NCI-H226 (cell line): ENCODE results near the gene CUL3.

ENCODE experiments used
- DNase-seq: peaks from one replicate; pipeline ENCODE4 v3.0.0-alpha.2; 2015

CUL3 gene

GRCh38 chr2:224466304-224466895, 118.8 kb downstream of the CUL3 start:
- no peak for DNase-seq

GRCh38 chr2:224461391-224461790, 123.8 kb downstream of the CUL3 start:
- DNase-seq: no peak

GRCh38 chr2:224457408-224458096, 127.6 kb downstream of the CUL3 start:
- DNase-seq: no peak

- DNase-seq: no peak
These were observed 131.3 kb downstream of the CUL3 start for GRCh38 chr2:224453892-224454291.

- DNase-seq: no peak
These were observed 135.7 kb downstream of the CUL3 start for GRCh38 chr2:224449212-224450147.

GRCh38 chr2:224448236-224448635, 136.9 kb downstream of the CUL3 start:
- no peak for DNase-seq

GRCh38 chr2:224444783-224445182, 140.4 kb downstream of the CUL3 start:
- DNase-seq: no peak

- no peak for DNase-seq
These were observed 141.1 kb downstream of the CUL3 start for GRCh38 chr2:224444021-224444420.

GRCh38 chr2:224442071-224442967, 142.8 kb downstream of the CUL3 start:
- no peak for DNase-seq

GRCh38 chr2:224440988-224441387, 144.2 kb downstream of the CUL3 start:
- DNase-seq: no peak

- DNase-seq: no peak
These were observed 146.4 kb downstream of the CUL3 start for GRCh38 chr2:224438726-224439125.

GRCh38 chr2:224436634-224437033, 148.5 kb downstream of the CUL3 start:
- DNase-seq: peak; percentile 84

GRCh38 chr2:224434618-224435017, 150.5 kb downstream of the CUL3 start:
- no peak for DNase-seq

GRCh38 chr2:224433442-224433841, 151.7 kb downstream of the CUL3 start:
- no peak for DNase-seq

- peak; percentile 63 for DNase-seq
These were observed 153.1 kb downstream of the CUL3 start for GRCh38 chr2:224432003-224432579.

- no peak for DNase-seq
These were observed 155.7 kb downstream of the CUL3 start for GRCh38 chr2:224429441-224429810.

- no peak for DNase-seq
These were observed 156.2 kb downstream of the CUL3 start for GRCh38 chr2:224428787-224429440.

GRCh38 chr2:224427471-224427870, 157.7 kb downstream of the CUL3 start:
- no peak for DNase-seq

GRCh38 chr2:224426656-224427055, 158.5 kb downstream of the CUL3 start:
- DNase-seq: no peak

- no peak for DNase-seq
These were observed 164.1 kb downstream of the CUL3 start for GRCh38 chr2:224421065-224421464.
